GM19328 (cell line): Measurements from ENCODE around the gene HECA.
A peak's percentile ranks its signal among the peaks of the same experiment; 100 is the strongest.
"Not testable (repeated sequence)": the region's sequence is repeated elsewhere in the genome, so short reads cannot be mapped to it uniquely, and the experiment has no call there.

Source experiments
- ATAC-seq: cut with Tn5 transposase; IDR thresholded peaks from one replicate; pipeline ENCODE4 v1.9.1; 2021; ENCODE audit warnings: mild to moderate bottlenecking, moderate library complexity; ENCODE audit not compliant: unreplicated experiment

Gene HECA, protein sequence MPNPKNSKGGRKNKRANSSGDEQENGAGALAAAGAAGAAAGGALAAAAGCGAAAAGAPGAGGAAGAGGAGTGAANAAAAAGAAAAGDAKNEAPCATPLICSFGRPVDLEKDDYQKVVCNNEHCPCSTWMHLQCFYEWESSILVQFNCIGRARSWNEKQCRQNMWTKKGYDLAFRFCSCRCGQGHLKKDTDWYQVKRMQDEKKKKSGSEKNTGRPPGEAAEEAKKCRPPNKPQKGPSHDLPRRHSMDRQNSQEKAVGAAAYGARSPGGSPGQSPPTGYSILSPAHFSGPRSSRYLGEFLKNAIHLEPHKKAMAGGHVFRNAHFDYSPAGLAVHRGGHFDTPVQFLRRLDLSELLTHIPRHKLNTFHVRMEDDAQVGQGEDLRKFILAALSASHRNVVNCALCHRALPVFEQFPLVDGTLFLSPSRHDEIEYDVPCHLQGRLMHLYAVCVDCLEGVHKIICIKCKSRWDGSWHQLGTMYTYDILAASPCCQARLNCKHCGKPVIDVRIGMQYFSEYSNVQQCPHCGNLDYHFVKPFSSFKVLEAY

DNA sequence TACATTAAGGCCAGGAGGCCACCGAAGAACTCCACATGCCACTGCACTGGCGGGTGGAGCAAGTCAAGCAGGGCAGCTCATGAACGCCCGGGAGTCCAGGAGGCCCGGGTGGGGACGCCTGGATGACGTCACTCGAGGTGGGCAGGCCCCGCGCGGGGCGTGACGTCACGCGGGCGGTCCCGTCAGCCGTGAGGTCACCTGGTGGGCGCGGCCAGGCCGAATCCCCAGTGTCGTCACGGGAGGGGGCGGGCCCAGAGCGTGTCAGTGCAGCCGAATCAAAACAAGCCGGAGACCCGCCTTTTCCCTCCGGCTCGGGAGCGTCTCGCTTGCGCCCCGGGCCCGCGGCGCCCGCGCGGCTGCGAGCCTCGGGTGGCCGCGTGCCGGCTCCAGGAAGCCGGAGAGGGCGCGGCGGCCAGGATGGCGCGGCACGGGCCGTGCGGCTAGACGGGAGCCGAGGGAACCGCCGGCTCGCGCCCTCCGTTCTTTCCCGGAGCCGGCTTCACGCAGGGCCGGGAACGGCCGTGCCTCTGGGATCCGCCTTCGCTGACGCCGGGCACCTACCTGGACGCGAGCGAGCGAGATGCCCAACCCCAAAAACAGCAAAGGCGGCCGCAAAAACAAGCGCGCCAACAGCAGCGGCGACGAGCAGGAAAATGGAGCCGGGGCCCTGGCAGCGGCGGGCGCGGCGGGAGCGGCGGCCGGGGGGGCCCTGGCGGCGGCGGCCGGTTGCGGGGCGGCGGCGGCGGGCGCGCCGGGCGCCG lies at the start of gene HECA:
HECA (plus strand) TSS at position 264 of the 761 bp plus-strand sequence; CDS start at position 581, 317 bp downstream.
- peak; percentile 78 for ATAC-seq

DNA sequence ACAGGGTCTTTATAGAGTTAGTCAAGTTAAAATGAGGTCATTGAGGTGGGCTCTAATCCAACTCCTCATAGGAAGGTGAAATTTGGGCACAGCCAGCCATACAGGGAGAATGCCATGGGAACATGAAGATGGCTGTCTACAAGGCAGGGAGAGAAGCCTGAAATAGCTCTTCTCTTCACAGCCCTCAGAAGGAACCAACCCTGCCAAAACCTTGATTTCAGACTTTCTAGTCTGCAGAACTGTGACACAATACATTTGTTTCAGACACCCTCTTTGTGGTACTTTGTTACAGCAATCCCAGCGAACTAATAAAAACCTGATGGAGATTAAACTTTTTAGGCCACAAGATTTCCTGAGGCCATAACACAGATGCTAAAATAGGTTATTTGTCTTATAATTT lies 43.1 kb upstream of the HECA start:
- no peak for ATAC-seq

DNA sequence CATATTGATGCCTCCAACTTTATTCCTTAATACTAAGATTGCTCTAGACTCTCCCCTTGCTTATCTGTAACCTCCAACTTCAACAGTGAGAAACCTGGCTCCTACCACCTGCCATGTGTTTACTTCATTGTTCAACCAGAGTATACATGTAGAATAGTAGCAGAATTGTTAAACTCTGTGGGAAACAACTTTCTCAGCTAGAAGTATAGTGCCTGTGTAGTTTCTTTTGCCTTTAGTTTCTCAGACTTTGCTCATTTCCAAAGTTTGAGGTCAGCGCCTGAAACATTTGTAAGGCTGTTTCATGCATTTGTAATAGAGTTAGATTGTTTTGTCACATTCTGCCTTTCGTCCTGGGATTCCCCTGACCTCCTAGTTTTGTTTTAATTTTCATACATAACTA lies 34.9 kb upstream of the HECA start:
- peak; percentile 77 for ATAC-seq

DNA sequence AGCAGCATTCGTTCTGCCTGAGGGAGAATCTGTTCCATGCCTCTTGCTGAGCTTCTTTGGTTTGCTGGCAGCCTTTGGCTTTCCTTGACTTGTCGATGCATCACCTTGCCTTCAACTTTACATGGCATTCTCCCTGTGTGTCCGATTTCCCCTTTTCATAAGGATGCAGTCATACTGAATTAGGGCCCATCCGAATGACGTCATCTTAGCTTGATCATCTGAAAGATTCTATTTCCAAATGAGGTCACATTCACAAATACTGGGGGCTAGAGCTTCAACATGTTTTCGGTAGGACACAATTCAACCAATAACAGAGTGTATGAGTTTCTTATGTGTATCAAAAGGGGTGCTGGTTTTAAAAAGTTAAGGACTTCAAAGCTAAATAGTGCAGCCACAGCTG lies 27.8 kb upstream of the HECA start:
- no peak for ATAC-seq

DNA sequence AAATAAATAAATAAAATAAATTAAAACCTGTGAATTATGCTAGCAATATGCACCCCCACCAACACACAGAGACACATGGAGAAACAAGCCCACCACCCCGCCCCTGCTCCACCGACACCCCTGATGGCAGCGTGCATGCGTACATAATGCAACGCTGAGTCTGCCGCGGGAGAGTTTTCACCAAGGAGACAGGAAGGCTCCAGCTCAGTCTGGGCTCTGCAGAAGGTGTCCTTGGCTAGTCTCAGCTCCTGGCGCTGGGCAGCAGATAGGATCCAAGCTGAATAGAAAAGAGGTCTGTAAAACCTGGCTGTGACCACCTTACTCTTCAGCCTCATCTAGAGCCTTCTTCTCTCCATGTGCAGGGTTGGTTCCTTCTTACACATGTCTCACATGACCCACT lies 26.5 kb upstream of the HECA start:
- no peak for ATAC-seq

DNA sequence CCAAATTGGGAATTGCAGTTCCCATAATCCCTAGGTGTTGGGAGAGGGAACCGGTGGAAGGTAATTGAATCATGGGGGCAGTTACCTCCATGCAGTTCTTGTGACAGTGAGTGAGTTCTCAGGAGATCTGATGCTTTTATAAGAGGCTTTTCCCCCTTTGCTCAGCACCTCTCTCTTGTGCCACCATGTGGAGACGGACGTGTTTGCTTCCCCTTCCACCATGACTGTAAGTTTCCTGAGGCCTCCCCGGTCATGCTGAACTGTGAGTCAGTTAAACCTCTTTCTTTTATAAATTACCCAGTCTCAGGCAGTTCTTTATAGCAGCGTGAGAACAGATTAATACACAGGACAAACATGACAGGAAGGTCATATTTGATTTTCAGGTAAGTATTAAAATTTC lies 25.3 kb upstream of the HECA start:
- ATAC-seq, result no peak

DNA sequence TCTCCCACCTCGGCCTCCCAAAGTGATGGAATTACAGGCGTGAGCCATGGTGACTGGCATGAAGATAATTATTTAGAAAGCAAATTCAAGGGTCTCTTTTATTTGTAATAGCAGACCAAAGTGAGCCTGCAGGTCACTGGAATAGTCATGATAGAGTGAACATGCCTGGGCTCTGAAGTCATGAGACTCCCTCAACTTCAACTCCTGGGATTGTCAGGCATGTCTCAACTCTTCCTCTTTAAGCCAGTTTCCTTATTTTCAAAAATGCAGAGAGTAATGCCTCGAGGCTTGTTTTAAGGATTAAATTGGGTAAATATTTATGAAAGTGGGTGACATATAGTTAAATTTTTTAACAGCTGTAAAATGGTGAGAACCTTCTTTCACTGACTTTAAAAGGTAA lies 22.7 kb upstream of the HECA start:
- ATAC-seq, result no peak

DNA sequence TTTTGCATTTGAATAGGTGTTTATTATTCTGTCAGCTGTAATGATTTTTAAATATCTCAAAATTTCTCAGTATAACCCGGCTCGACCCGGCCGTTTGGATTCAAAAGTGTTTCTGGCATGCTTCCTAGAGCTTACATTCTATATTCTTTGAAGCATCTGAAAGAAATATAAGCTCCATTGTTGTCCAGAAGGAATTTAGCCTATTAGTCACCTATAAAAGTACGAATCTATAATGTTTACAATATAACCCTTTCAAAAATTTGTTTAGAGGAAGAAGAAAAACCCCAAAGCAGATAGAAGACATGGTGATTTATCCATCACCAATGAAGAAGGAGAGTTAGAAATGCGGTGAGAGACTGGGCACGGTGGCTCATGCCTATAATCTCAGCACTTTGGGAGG lies 22.3 kb upstream of the HECA start:
- ATAC-seq, result no peak

DNA sequence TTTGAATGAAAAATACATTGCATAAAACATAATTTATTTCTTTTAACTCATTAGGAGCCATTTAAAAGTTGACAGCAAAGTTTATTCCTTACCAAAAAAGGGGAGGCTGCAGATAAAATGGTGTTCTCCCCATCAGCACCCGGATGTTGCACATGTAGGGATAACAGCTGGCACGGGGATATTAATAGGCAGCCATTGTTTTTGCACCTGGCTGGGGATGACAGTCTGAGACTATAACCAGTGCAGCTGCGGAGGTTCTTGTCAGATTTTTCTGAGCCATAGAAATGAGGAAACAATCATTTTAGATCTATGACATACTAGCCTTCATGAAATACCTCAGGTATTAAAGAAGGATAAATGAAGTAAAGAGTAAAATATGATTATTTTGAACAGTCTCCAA lies 20.1 kb upstream of the HECA start:
- no peak for ATAC-seq

DNA sequence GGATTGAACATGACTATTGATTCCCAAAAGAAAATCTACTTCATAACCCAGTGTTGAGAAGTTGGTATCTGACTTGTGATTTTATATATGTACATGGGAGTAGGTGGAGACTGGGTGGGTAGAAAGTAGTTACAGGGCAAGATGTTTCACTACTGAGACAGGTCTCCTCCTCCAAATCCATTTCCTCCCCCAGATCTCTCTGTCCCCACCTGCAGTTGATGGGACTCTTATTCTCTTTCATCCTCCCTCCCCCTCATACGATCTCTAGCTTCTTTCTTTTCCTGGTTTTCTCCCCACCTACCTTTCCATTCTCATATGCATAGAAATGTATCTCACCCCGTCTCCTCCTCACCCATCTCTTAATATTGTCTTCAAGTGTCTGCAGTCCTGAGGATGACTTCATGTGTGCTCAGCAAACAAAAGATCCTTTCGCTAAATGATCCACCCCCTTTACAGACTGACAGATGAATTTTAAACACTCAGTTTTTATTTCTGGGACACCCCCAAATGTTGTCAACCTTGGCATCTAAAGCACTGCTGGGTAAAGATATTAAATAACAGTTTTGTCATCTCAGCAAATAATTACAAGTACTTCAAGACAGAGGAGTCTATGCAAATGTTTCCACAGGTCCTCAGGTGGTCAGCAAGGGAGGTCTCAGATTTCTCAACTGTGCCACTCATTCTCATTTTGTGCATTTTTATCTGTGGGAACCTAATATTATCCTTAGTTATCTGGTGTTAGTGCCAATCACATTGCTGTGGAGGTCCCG lies 18.7 kb upstream of the HECA start:
- no peak for ATAC-seq

DNA sequence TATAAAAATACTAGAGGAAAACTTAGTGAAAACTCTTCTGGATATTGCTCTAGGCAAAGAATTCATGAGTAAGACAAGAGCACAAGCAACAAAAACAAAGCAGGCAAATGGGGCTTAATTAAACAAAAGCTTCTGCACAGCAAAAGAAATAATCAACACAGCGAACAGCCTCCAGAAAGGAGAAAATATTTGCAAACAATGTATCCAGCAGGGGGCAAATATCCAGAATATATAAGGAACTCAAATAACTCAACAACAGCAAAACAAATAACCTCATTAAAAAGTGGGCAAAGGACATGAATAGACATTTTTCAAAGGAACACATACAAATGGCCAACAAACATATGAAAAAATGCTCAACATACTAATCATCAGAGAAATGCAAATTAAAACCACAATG lies 17.1 kb upstream of the HECA start:
- no peak for ATAC-seq

DNA sequence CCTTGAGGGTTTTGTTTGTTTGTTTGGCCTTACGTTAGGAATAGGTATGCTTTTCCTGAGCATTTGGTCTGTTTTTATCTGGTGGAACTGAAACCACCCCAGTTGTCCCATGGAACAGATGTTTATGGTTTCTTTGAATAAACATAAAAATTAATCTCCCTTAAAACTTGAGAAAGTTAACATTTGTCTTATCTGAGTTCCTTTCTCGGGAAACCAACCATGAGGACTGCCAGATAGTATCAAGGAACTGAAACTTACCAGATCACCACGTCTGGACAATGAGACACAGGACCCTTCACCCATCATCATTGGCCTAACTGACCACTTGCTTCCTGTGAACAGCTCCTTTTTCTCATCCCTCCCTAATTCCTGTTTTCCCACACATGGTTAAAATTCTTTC lies 15.3 kb upstream of the HECA start:
- ATAC-seq, result no peak

DNA sequence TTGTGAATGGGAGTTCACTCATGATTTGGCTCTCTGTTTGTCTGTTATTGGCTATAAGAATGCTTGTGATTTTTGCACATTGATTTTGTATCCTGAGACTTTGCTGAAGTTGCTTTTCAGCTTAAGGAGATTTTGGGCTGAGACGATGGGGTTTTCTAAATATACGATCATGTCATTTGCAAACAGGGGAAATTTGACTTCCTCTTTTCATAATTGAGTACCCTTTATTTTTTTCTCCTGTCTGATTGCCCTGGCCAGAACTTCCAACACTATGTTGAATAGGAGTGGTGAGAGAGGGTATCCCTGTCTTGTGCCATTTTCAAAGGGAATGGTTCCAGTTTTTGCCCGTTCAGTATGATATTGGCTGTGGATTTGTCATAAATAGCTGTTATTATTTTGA lies 12.1 kb upstream of the HECA start:
- not testable (repeated sequence) for ATAC-seq

DNA sequence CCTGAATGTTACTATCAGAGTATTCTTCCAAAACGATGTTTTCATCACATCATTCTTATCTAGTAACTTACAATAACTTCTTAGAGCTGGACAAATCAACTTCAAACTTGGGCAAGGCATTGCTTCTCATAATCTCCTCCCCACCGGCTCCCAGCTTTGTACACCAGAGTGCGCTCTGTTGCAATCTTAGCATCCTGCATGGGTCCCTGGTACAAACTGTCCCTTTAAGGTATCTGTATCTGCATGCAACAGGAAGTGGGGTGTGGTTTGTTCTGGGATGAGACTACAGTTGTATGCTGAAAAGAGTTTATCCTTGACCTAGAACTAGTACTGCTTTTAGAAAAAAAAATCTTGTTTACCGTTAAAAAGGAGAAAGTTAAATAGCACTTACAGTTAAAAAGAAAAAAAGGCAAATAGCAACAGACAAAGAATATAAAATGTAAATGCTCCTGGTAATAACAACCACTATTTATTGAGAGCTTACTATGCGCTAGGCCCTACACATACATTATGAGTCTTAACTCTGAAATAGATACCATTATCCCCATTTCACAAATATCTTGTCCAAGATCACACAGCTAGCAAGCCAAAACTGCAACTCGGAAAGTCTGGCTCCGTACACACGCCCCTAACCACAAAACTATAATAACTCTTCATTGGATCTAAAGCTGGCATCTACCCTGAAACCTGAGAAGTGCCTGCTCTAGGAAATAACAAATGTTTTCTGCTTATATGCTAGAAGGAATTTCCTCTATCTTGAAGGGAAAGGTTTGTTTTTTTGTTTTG lies 9.8 kb upstream of the HECA start:
- ATAC-seq, result peak; percentile 100

DNA sequence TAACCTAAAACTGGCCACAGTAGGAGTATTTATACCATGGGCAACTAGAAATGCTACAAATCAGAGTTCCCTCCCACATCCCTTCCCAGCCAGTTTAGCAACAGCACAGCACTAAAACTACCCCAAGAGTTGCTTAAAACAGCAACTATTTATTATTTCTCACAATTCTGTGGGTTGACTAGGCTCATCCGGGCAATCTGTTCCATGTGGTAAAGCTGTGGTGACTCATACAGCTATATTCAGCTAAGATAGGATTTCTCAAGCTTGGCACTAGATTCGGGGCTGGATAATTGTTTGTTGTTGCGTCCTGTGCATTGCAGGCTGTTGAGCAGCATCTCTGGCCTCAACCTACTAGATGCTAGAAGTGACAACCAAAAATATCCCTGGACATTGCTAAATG lies 8.6 kb upstream of the HECA start:
- ATAC-seq, result no peak

DNA sequence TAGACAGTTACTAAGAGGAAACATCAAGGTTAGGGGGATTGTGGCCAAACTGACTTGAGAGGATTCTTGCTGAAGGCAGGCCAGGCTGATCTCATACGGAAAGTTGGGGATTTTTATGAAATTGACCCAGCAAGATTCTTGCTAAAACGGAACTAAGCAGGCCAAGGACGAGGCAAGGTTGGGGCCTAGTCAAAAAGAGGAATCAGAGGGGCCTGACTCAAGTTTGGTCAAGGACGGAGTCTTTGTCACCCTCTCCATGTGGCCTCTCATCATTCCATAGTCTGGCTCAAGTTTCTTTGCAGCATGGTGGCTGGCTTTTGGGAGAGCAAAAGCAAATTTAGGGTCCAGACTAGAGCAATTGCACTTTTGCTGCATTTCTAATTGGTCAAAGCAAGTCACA lies 7.9 kb upstream of the HECA start:
- ATAC-seq, result no peak

DNA sequence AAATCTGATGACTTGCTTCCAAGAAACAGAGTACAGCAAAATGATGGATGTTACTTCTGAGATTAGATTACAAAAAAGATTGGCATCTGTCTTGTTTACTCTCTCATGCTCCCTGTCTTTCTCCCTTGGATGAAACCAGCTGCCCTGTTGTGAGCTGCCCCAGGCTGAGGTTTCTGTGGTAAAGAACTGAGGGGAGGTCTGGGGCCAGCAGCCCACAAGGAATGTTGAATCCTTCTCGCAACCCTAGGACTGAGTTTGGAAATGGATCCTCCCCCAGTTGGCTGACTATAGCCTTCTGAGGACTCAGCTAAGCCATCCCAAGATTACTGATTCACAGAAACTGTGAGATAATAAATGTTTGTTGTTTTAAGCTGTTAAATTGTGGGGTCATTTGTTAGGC lies 5.6 kb upstream of the HECA start:
- no peak for ATAC-seq

DNA sequence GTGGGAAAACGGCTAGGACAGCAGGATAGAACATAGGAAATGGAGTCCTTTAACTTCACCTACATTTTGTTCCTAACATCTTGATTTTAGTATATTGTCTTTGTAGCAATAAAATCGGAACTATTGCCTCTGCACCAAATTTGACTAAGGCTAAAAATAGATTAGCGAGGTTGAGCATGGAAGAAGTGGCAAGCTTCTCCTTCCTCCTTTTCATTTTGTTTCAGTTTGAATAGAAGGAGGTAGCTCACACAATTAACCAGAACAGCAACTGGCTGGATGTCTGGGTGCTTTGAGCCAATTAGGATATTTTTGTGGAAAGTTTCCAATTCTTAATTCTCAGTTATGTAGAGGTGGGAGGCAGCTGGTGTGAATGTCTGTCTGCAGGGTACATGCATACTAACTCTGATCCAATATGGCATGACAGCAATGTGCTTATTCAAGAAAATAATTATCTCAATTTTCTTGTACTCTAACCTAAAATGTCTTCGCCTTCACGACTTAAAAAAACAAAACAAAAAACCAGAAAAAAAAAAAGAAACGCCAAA lies 3.1 kb upstream of the HECA start:
- no peak for ATAC-seq

DNA sequence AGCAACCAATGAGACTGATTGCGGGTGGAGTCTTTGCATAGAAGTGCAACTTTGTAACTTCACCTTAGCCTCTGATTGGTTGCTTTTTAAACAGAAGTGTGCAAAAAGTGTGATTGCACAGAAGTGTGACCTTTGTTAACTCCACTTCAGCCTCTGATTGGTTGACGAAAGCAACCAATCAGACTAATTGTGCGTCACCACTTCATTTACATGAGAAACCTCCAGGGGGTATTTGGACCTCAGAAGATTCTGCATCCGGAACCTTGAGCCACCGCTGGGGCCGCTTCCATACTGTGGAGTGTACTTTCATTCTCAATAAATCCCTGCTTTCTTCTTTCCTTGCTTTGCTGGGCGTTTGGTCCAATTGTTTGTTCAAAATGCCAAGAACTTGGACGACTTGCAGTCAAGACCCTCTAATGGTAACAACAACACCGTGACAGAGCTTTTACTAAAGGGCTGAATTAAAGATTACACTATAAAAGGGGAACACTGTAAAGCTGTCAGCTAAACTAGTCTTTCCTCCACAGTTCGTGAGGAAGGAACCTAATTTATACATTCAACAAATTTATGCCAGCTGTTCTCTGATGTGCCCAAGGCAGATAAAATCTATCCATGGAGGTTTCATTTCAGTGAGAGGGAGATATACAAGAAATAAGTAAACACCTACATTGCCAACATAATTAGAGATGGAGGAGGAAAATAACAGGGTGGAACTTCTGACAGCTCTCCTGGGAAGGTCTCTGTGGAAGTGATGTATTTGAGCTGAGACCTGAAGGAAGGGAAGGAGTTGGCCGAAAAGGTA lies 1.4 kb upstream of the HECA start:
- no peak for ATAC-seq

DNA sequence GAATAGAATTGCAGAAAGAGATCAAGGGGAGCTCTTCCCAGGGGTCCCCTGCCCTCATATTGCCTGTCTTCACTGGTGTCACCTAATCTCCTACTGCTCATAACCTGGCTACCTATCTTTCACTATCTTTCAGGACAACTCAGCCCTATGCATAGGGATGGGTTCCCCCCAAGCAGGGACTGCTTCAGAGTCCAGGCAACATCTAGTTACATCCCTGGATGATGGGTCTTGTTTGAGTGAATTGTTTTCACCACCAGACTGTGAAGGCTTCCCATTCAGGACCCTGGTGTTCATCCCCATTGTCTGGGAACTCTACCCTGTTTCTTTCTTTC lies 850 bp upstream of the HECA start:
- ATAC-seq, result no peak
